ENCODE results near the gene MAGI2. TPM values are rescaled to one million over a fixed set of nuclear protein-coding genes. Genes with fewer than 3 reads are reported as not detected.

Gene MAGI2
- total RNA-seq, 2 experiments from 2014 or later = 0.03 to 0.17 TPM

DNA sequence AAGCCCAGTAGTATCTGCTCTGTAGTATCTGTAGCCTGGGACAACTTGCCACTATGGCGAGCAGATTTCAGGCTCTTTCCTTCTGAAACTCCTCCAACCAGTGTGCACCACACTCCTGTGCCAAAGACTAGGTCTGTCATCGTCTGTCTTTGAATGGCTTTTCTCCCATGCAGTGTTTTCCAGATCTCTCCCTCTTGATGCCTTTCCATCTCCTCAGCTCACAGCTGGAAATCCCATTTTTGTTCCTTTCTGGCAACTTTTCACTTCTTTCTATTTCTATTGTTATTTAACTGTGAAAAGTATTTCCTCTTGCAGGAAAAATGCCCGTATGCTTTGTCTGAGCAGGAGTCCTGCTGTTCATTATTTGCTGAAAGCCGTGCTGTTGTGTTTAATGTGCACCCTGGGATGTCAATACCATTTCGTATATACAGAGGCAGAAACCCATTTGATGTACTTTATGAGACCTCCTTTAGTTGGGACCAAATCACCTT lies 1281.2 kb downstream of the MAGI2 start:
- no peak overlapping the region for H3K27ac ChIP-seq (ENCODE audit: low read depth, low read length, poor library complexity, severe bottlenecking)
- POLR2A ChIA-PET = no interaction called here
- H3K4me2 ChIP-seq (ENCODE audit: low read length) = no peak overlapping the region
- H3K36me3 ChIP-seq (ENCODE audit: insufficient read depth, low read length) = no peaks in the 10 kb centered on the region
- H3K4me3 ChIP-seq (ENCODE audit: low read depth, low read length, poor library complexity, severe bottlenecking) = no peak overlapping the region
- TF ChIP-seq, protein P1, sequence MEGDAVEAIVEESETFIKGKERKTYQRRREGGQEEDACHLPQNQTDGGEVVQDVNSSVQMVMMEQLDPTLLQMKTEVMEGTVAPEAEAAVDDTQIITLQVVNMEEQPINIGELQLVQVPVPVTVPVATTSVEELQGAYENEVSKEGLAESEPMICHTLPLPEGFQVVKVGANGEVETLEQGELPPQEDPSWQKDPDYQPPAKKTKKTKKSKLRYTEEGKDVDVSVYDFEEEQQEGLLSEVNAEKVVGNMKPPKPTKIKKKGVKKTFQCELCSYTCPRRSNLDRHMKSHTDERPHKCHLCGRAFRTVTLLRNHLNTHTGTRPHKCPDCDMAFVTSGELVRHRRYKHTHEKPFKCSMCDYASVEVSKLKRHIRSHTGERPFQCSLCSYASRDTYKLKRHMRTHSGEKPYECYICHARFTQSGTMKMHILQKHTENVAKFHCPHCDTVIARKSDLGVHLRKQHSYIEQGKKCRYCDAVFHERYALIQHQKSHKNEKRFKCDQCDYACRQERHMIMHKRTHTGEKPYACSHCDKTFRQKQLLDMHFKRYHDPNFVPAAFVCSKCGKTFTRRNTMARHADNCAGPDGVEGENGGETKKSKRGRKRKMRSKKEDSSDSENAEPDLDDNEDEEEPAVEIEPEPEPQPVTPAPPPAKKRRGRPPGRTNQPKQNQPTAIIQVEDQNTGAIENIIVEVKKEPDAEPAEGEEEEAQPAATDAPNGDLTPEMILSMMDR (conservative IDR thresholded peaks at IDR 0.05; ENCODE audit: low read length) = no peak
- no peak for TF ChIP-seq EZH2phosphoT487 (IDR thresholded peaks at IDR 0.05; ENCODE audit: borderline replicate concordance, low read depth, low read length)
- H3K79me2 ChIP-seq (ENCODE audit: insufficient read depth, low read depth, low read length) = no peaks in the 10 kb centered on the region
- no peaks in the 10 kb centered on the region for H3K4me1 ChIP-seq (ENCODE audit: insufficient read depth, low read length, poor library complexity, severe bottlenecking)
- no peak overlapping the region for H2AFZ ChIP-seq (ENCODE audit: low read length)
- BruUV-seq (replicated peaks) = no TSS peak
- H3K9me3 ChIP-seq (ENCODE audit: low read length) = no peaks in the 10 kb centered on the region
- CTCF ChIA-PET (ENCODE audit: unreplicated experiment) = no interaction called here
- no peaks in the 10 kb centered on the region for H3K9me2 ChIP-seq (ENCODE audit: insufficient read depth, low read length)
- intact Hi-C loops (cut with micrococcal nuclease; ENCODE audit: unreplicated experiment) = no loop called here
- no peak for DNase-seq (ENCODE audit: low spot score)
- H4K20me1 ChIP-seq (ENCODE audit: insufficient read depth, low read length) = no peaks in the 10 kb centered on the region

DNA sequence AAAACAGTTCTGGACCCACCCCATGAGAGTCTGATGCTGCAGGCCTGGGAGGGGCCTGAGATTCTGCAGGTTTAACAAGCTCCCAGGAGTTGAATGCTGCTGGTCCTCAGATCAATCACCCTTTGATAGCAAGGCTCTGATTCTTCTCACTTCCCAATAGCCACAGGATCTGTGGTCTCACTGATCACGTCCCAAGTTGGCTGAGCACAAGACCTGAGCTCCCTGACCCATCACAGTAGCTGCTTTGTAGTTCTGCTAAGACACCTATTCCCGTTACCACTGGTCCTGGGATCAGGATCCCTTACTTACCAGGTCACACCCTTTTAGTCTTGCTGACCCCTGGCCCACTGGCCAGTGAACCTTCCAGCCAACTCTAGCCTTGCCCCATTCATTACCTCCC lies 1282.1 kb downstream of the MAGI2 start:
- BruUV-seq (replicated peaks) = no TSS peak
- TF ChIP-seq, protein P1 (conservative IDR thresholded peaks at IDR 0.05; ENCODE audit: low read length) = no peak
- TF ChIP-seq EZH2phosphoT487 (IDR thresholded peaks at IDR 0.05; ENCODE audit: borderline replicate concordance, low read depth, low read length) = no peak
- intact Hi-C loops (cut with micrococcal nuclease; ENCODE audit: unreplicated experiment) = no loop called here
- H3K4me3 ChIP-seq (ENCODE audit: low read depth, low read length, poor library complexity, severe bottlenecking) = no peak overlapping the region
- no peaks in the 10 kb centered on the region for H3K9me3 ChIP-seq (ENCODE audit: low read length)
- H3K27ac ChIP-seq (ENCODE audit: low read depth, low read length, poor library complexity, severe bottlenecking) = no peak overlapping the region
- ChIA-PET POLR2A (no interaction called here), CTCF (ENCODE audit: unreplicated experiment) (no interaction called here)
- no peak overlapping the region for H2AFZ ChIP-seq (ENCODE audit: low read length)
- no peaks in the 10 kb centered on the region for H3K4me1 ChIP-seq (ENCODE audit: insufficient read depth, low read length, poor library complexity, severe bottlenecking)
- DNase-seq (ENCODE audit: low spot score) = no peak
- H3K9me2 ChIP-seq (ENCODE audit: insufficient read depth, low read length) = no peaks in the 10 kb centered on the region
- H3K4me2 ChIP-seq (ENCODE audit: low read length) = no peak overlapping the region
- no peaks in the 10 kb centered on the region for H4K20me1 ChIP-seq (ENCODE audit: insufficient read depth, low read length)
- H3K79me2 ChIP-seq (ENCODE audit: insufficient read depth, low read depth, low read length) = no peaks in the 10 kb centered on the region
- no peaks in the 10 kb centered on the region for H3K36me3 ChIP-seq (ENCODE audit: insufficient read depth, low read length)

- DNase-seq (ENCODE audit: low spot score) = no peak
- Histone ChIP-seq H3K9me3 (ENCODE audit: low read length) (no peaks in the 10 kb centered on the region), H3K36me3 (ENCODE audit: insufficient read depth, low read length) (no peaks in the 10 kb centered on the region), H4K20me1 (ENCODE audit: insufficient read depth, low read length) (no peaks in the 10 kb centered on the region), H3K4me3 (ENCODE audit: low read depth, low read length, poor library complexity, severe bottlenecking) (no peak overlapping the region), H3K27ac (ENCODE audit: low read depth, low read length, poor library complexity, severe bottlenecking) (no peak overlapping the region), H3K4me1 (ENCODE audit: insufficient read depth, low read length, poor library complexity, severe bottlenecking) (no peaks in the 10 kb centered on the region), H3K9me2 (ENCODE audit: insufficient read depth, low read length) (no peaks in the 10 kb centered on the region), H3K79me2 (ENCODE audit: insufficient read depth, low read depth, low read length) (no peaks in the 10 kb centered on the region), H3K4me2 (ENCODE audit: low read length) (no peak overlapping the region), H2AFZ (ENCODE audit: low read length) (no peak overlapping the region)
- ChIA-PET CTCF (ENCODE audit: unreplicated experiment) (no interaction called here), POLR2A (no interaction called here)
- no peak for TF ChIP-seq EZH2phosphoT487 (IDR thresholded peaks at IDR 0.05; ENCODE audit: borderline replicate concordance, low read depth, low read length)
- TF ChIP-seq, protein P1 (conservative IDR thresholded peaks at IDR 0.05; ENCODE audit: low read length) = no peak
- intact Hi-C loops (cut with micrococcal nuclease; ENCODE audit: unreplicated experiment) = no loop called here
- BruUV-seq (replicated peaks) = no TSS peak
Measured at GRCh38 chr7:78170815-78171214, 1282.7 kb downstream of the MAGI2 start.
